Left renal pelvis (tissue), 4 donors: Measurements from ENCODE around the gene TMEM98. TPM values are rescaled to one million over a fixed set of nuclear protein-coding genes. Genes with fewer than 3 reads are reported as not detected.
"Not testable (repeated sequence)": the region's sequence is repeated elsewhere in the genome, so short reads cannot be mapped to it uniquely, and the experiment has no call there.

ENCODE experiments used
- DNase-seq, 4 donors: peaks; one replicate each; pipeline ENCODE4 v3.0.0-alpha.2; 2013; ENCODE audit warnings: low read depth in 4 of 4, low spot score in 3 of 4
- polyA plus RNA-seq, 4 donors: library from polyadenylated mRNA; unstranded; fragments of 120-200 nt; gene quantifications; one replicate each; pipeline ENCODE4 v1.2.1, GENCODE V29; 2013; ENCODE audit not compliant: insufficient read length in 4 of 4

Gene TMEM98
- 100 to 1,000 TPM; 198 to 239 (median 214) TPM for polyA plus RNA-seq

- peak in 1 of 4 donors; percentile 14 for DNase-seq
Observed at GRCh38 chr17:32927724-32928585, at the start of gene TMEM98. TSS of gene TMEM98 (plus strand) at chr17:32928153. CDS start at chr17:32931529, 3,376 bp downstream.

GRCh38 chr17:32878211-32878610, 49.7 kb upstream of the TMEM98 start:
- DNase-seq: no peak

- DNase-seq: no peak
Observed at GRCh38 chr17:32879134-32879533, 48.8 kb upstream of the TMEM98 start.

- no peak for DNase-seq
Observed at GRCh38 chr17:32880671-32881453, 47.1 kb upstream of the TMEM98 start.

- no peak for DNase-seq
Observed at GRCh38 chr17:32882029-32882428, 45.9 kb upstream of the TMEM98 start.

GRCh38 chr17:32882734-32883133, 45.2 kb upstream of the TMEM98 start:
- DNase-seq: no peak

GRCh38 chr17:32886951-32887350, 41.0 kb upstream of the TMEM98 start:
- not testable (repeated sequence) for DNase-seq

- not testable (repeated sequence) for DNase-seq
Observed at GRCh38 chr17:32887410-32887809, 40.5 kb upstream of the TMEM98 start.

- DNase-seq: no peak
Observed at GRCh38 chr17:32894245-32894644, 33.7 kb upstream of the TMEM98 start.

- DNase-seq: no peak
Observed at GRCh38 chr17:32896647-32897258, 31.2 kb upstream of the TMEM98 start.

- DNase-seq: no peak
Observed at GRCh38 chr17:32899236-32900013, 28.5 kb upstream of the TMEM98 start.

GRCh38 chr17:32901743-32902142, 26.2 kb upstream of the TMEM98 start:
- DNase-seq: no peak

- DNase-seq: no peak
Observed at GRCh38 chr17:32903774-32904673, 23.9 kb upstream of the TMEM98 start.

- no peak for DNase-seq
Observed at GRCh38 chr17:32904891-32905290, 23.1 kb upstream of the TMEM98 start.

- DNase-seq: no peak
Observed at GRCh38 chr17:32907583-32907982, 20.4 kb upstream of the TMEM98 start.

GRCh38 chr17:32909787-32910369, 18.1 kb upstream of the TMEM98 start:
- peak in 3 of 4 donors; percentile 62 to 74 (median 63) for DNase-seq

GRCh38 chr17:32910769-32911168, 17.2 kb upstream of the TMEM98 start:
- DNase-seq: no peak

GRCh38 chr17:32912218-32912897, 15.6 kb upstream of the TMEM98 start:
- DNase-seq: peak in 3 of 4 donors; percentile 39 to 43 (median 41)
